ENCODE data around the gene FRG2.
"Not testable (repeated sequence)": the region's sequence is repeated elsewhere in the genome, so short reads cannot be mapped to it uniquely, and the experiment has no call there.

The FRG2 gene

GRCh38 chr4:190016369-190017289 is 10.4 kb downstream of the FRG2 start:
- no peak for DNase-seq (ENCODE audit: low read depth in 2 of 2)

- DNase-seq (ENCODE audit: low read depth in 2 of 2), result no peak
These were observed 11.3 kb downstream of the FRG2 start for GRCh38 chr4:190015538-190016368.

DNA sequence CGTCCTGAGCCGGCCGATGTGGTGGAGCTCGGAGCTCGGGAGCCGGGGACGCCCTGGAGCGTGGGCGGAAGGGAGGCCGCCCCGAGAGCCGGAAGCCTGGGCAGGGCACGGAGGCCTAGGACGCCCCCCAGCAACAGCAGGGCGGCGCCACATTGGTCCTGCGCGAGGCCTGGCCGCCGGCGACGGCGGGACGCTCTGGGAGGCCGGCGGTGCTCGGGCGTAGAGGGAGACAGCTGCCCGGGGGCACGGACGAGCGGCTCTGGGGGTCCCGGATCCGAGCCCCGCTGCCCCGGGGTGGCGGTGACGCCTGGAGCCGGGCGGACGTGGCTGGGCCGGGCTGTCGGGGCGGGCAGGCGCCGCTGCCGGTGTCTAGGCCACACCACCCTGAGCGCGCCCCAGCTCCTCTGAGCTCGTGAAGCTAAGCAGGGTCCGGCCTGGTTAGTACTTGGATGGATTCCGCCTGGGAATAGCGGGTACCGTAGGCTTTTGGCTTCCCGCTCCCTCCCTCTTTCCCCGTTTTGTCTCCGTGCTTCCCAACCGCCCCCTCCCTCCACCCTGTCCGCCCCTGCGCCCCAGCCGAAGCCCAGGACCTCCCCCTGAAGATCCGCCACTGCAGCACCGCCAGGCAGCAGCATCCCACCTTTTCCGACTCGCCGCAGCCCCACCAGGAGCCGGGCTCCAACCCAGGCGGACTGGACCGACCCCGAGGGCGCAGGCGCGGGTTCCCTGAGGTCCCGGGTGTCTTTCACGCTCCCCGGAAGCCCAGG is 12.1 kb downstream of the FRG2 start:
- DNase-seq (ENCODE audit: low read depth in 2 of 2), result no peak

DNA sequence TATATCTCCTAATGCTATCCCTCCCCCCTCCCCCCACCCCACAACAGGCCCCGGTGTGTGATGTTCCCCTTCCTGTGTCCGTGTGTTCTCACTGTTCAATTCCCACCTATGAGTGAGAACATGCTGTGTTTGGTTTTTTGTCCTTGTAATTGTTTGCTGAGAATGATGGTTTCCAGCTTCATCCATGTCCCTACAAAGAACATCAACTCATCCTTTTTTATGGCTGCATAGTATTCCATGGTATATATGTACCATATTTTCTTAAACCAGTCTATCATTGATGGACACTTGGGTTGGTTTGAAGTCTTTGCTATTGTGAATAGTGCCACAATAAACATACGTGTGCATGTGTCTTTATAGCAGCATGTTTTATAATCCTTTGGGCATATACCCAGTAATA is 37.1 kb downstream of the FRG2 start:
- DNase-seq (ENCODE audit: low read depth in 2 of 2), result not testable (repeated sequence)

GRCh38 chr4:189988877-189989431 is 38.1 kb downstream of the FRG2 start:
- DNase-seq (ENCODE audit: low read depth in 2 of 2), result no peak

GRCh38 chr4:189985651-189986243 is 41.3 kb downstream of the FRG2 start:
- DNase-seq (ENCODE audit: low read depth in 2 of 2), result not testable (repeated sequence)

- not testable (repeated sequence) for DNase-seq (ENCODE audit: low read depth in 2 of 2)
These were observed 42.4 kb downstream of the FRG2 start for GRCh38 chr4:189984661-189985060.

DNA sequence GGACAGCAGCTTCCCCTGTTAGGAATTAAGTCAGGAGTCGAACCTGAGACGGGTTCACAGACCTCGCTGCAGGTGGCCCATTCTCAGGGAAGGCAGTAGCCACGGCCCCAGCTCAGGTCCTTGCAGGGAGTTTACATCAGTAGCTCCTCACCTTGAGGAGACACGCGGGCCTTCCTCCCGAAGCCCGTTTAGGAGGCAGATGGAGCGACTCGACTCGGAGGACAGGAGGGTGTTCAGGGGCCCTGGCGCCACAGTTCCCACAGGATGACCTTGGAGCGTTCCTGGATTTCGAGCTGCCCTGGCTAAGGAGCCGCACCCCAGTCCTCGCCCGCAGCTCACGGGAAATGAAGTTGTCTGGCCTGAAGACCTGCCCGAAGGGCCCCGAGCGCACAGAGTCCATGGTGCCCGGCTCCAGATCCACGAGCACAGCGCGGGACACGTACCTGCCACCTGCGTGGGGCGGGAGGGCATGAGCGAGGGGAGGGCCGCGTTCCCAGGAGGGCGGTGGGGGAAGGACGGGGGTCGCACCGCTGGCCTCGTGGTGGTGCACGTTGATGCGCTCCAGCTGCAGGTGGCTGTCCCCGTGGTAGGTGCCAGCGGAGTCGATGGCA is 43.0 kb downstream of the FRG2 start:
- not testable (repeated sequence) for DNase-seq (ENCODE audit: low read depth in 2 of 2)

DNA sequence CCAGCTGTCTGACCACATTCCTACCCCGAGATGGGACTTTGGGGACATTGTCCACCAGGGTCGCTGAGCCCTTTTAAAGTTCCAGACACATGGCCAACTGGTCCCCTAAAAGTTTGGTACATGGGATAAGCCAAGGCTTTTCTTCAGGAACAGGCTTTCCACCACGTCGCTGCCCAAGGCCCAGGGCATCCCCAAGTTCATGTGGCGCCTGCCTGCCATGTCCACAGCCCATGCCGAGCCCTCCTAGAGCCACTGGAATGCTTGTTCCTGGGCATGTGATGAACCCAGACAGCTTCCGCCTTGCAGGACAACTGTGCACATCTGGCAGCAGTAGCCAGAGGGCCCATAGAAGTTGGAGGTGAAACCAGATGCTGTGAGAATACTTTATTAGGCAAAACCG is 45.1 kb downstream of the FRG2 start:
- DNase-seq (ENCODE audit: low read depth in 2 of 2), result no peak

- DNase-seq (ENCODE audit: low read depth in 2 of 2), result not testable (repeated sequence)
These were observed 46.8 kb downstream of the FRG2 start for GRCh38 chr4:189980292-189980691.

DNA sequence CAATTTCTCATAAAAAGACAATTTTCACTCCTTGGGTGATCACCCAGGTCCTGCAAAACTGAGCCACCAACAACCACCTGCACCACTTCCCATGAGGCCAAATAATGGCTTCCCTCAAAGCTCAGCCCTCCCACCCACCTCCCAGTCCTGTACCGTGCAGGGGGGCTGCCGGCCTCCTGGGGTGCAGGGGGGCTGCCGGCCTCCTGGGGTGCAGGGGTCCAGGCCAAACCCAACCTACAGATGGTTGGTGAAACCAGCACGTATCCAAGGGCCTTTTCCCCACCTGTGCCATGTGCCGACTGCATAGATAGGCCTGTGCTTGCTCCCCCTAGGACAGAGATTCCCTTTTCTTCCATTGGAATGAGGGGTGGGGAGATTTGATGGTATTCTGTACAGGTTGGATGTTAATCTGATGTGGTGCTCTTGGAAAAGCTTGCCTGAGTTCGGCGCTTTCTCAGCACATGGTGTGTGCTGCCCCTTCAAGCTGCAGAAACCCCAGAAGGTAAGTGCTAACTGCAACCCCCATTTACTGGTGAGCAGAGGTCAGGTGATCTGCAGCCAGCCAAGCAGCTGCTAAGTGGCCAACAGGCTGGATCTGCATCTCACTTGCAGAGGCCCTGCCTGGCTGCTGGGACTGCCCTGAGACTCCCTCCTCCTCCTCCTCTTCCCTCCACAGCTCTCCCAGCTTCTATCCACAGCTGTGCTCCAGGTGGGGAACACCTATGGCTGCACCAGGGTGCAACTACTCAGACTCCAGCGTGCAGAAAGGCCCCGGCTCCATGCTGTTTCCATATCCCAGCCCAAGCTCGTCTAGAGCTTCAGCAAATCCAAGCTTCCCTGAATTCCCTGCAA is 47.6 kb downstream of the FRG2 start:
- DNase-seq (ENCODE audit: low read depth in 2 of 2), result no peak

All from stimulated activated CD8-positive, alpha-beta memory T cell treated with anti-CD3 and anti-CD28 coated beads, Interleukin-7, amount 100 ng/mL, for 1 hour (primary cell).